ENCODE data around the gene TIMELESS.
"Not testable (repeated sequence)": the region's sequence is repeated elsewhere in the genome, so short reads cannot be mapped to it uniquely, and the experiment has no call there.

Gene TIMELESS

DNA sequence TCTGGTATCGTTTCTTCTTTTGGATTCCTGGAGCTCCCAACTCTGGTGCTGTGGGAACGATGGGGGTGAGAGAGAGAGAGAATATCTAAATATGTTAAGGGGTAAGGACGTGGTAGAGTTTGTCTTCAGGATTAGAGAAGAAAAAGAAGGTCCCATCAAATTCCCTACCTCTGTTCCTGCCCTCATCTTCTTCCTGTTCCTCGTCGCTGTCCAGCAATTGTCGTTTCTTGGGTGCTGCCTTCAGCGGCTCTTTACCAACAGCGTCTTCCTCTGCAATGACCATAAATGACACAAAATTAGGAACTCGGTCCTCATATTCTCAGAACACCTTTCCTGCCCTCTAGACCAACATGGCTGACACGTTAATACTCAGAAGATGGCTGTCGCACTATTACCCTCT is 31.5 kb downstream of the TIMELESS start:
- H3K4me3 ChIP-seq (ENCODE audit: low read length) = no peak overlapping the region
- no peak for DNase-seq (ENCODE audit: low read depth, low spot score)

GRCh38 chr12:56414401-56414800 is 34.8 kb downstream of the TIMELESS start:
- DNase-seq (ENCODE audit: low read depth, low spot score) = no peak
- H3K4me3 ChIP-seq (ENCODE audit: low read length) = no peak overlapping the region

DNA sequence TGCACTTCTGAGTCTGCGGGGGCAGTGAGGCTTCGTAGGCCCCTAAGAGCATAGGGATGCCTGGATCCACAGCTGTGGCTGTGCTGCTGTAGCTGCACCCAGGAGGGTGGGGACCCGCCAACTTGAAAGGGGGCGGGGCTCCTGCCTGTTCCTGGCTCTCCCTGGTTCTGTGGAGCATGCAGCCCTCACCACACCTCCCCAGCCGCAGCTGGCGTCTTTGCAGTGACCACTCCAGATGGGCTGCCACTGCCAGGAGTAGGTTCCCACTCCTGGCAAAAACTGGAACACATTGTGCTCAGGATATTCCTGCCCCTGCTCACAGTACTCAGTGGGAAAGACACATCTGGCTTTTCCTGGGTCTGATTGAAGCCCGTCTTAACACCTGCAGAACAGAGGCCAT is 35.8 kb downstream of the TIMELESS start:
- no peak for DNase-seq (ENCODE audit: low read depth, low spot score)
- H3K4me3 ChIP-seq (ENCODE audit: low read length) = no peak overlapping the region

DNA sequence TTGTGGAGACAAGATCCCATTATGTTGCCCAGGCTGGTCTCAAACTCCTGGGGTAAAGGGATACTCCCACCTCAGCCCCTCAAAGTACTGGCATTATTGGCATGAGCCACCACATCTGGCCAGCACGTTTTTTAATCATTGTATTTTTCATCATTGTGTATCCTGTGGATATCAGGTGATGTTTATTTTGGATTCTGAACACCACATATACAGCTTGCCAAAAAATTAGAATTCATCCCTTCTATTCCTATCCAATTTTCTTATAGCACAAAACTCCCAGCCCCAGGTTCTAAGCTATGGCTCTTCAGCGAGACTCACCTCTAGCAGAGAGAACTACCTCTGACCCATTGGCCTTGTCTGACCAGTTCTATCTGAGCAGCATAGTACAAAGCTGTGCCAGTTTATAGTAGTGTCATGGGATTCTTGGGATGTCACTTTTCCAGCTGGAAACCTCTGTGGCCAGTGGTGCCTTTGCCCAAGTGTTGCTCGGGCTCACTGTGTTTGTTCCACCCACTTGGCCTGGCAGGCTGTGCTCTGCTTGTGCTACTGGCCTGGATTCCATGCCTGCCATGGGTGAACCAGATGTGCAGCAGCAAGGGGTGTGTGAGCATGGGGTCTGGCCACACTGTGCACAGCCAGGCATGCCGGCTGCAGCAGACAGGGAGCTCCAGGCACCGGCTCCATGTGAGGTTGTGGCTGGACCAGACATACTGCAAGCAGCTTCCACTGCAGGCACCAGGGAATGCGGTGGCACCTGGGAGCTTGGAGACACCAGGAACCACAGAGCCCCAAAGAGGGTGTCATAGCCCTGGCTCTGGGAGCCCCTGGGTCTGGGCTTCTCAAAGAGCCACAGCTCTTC is 37.2 kb downstream of the TIMELESS start:
- no peak overlapping the region for H3K4me3 ChIP-seq (ENCODE audit: low read length)
- no peak for DNase-seq (ENCODE audit: low read depth, low spot score)

DNA sequence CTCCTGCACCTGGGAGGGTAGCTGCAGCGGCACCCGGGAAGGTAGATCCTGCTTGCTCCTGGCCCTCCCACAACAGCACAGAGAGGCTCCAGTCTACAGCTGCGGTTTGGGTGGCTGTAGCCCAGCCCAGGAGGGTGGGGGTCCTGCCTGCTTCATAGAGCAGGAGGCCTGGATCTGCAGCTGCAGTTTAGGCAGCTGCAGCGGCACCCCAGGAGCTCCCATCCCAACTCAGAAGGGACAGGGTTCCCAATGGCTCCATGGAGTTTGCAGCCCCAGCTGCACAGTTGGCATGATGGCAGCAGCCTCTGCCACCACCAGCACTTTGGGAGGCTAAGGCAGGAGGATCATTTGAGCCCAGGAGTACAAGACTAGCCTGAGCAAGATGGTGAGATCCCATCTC is 38.5 kb downstream of the TIMELESS start:
- H3K4me3 ChIP-seq (ENCODE audit: low read length) = no peak overlapping the region
- DNase-seq (ENCODE audit: low read depth, low spot score) = no peak

DNA sequence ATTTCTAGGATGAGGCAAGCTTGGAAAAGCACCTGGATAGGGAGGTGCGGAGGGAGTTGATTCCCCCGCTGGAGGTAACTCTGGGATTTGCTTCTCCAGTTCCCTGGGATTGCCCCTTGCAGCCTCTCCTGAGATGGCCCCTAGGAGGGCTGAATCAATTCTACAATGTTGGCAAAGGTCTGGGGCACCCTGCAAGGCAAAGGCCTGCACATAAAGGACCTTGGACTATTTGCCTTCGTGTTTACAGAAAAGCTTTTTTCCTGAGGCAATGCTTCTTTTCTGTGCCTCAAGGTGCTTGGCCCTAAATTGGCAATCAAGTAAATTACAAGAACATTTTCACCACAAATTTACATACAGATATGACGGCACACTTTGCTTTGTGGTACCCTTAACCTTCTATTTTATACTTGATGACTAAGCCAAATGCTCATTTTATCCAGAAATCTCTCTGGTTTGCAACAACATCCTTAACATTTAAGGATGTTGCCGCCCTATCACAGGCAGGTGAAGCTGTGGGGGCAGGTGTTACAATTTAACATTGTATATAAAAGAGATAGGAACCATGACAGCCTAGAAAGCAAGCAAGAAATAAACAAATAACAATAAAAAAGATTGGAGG is 40.3 kb downstream of the TIMELESS start:
- DNase-seq (ENCODE audit: low read depth, low spot score) = no peak

DNA sequence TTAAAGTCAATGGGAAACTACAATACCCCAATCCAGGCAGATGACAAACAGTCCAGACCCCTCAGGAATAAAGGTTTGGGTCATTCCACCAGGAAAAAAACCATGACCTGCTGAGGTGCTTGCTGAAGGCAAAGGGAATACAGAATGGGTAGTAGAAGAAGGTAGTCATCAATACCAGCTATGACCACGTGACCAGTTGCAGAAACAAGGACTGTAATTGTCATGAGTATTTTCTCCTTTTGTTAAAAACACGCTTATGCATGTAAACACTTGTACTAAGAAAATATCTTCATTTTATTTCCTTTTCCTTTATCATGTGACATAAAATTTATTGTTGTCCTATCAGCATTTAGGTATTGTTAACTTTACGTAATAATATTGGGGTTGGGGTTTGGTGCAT is 45.0 kb downstream of the TIMELESS start:
- not testable (repeated sequence) for H3K4me3 ChIP-seq (ENCODE audit: low read length); DNase-seq (ENCODE audit: low read depth, low spot score)

More for the DNA sequence above, 40.3 kb downstream of the TIMELESS start:
- H3K4me3 ChIP-seq (ENCODE audit: low read length) = no peak overlapping the region

DNA sequence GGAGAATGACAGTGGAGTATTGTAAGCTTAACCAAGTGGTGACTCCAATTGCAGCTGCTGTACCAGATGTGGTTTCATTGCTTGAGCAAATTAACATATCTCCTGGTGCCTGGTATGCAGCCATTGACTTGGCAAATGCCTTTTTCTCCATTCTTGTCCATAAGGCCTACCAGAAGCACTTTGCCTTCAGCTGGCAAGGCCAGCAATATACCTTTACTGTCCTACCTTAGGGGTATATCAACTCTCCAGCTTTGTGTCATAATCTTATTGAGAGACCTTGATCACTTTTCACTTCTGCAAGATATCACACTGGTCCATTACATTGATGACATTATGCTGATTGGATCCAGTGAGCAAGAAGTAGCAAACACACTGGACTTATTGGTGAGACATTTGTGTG is 47.6 kb downstream of the TIMELESS start:
- DNase-seq (ENCODE audit: low read depth, low spot score); H3K4me3 ChIP-seq (ENCODE audit: low read length): not testable (repeated sequence)

GRCh38 chr12:56401125-56401524 is 48.1 kb downstream of the TIMELESS start:
- DNase-seq (ENCODE audit: low read depth, low spot score); H3K4me3 ChIP-seq (ENCODE audit: low read length): not testable (repeated sequence)

DNA sequence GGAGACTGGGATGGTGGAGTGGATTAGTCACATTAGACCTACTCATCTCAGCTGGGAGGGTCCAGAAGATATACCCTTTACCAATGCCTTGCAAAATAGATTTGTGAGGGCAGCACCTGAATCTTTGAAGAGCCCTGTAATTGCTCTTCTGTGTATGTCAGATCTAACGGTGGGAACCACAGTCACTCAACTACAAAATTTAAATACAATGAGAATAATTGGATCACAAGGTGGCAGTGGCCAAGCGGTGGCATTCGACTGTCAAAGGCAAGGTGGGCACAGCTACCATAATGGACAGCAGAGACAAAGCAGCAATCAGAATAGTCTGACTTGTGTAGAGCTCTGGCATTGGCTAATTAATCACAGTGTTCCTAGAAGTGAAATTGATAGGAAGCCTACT is 49.8 kb downstream of the TIMELESS start:
- H3K4me3 ChIP-seq (ENCODE audit: low read length); DNase-seq (ENCODE audit: low read depth, low spot score): not testable (repeated sequence)

GRCh38 chr12:56398324-56398723 is 50.9 kb downstream of the TIMELESS start:
- no peak for DNase-seq (ENCODE audit: low read depth, low spot score)
- H3K4me3 ChIP-seq (ENCODE audit: low read length) = no peak overlapping the region

GRCh38 chr12:56392331-56392730 is 56.9 kb downstream of the TIMELESS start:
- no peak for DNase-seq (ENCODE audit: low read depth, low spot score)
- H3K4me3 ChIP-seq (ENCODE audit: low read length) = no peak overlapping the region

- DNase-seq (ENCODE audit: low read depth, low spot score) = no peak
- H3K4me3 ChIP-seq (ENCODE audit: low read length) = no peak overlapping the region
Observed at GRCh38 chr12:56391721-56392120, 57.5 kb downstream of the TIMELESS start.

GRCh38 chr12:56389412-56389811 is 59.8 kb downstream of the TIMELESS start:
- no peak for DNase-seq (ENCODE audit: low read depth, low spot score)
- H3K4me3 ChIP-seq (ENCODE audit: low read length) = no peak overlapping the region

- no peak overlapping the region for H3K4me3 ChIP-seq (ENCODE audit: low read length)
- no peak for DNase-seq (ENCODE audit: low read depth, low spot score)
Observed at GRCh38 chr12:56387152-56387736, 62.0 kb downstream of the TIMELESS start.

GRCh38 chr12:56385873-56386272 is 63.4 kb downstream of the TIMELESS start:
- H3K4me3 ChIP-seq (ENCODE audit: low read length) = no peak overlapping the region
- DNase-seq (ENCODE audit: low read depth, low spot score) = no peak

DNA sequence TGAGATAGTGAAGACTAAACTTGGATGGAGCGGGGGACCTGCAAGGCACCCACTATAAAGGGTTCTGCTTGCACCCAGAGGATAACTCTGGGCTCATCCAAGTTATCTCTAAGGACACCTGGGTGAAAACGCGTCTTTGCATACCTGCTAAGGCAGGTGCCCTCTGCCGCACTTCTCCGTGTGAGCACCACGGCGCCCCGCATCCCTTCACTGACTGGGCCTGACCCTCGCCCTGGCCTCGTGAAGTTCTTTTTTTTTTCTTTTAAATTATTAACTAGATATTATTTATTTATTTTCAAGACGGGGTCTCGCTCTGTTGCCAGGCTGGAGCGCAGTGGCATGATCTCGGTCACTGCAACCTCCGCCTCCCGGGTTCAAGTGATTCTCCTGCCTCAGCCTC is 66.6 kb downstream of the TIMELESS start:
- no peak overlapping the region for H3K4me3 ChIP-seq (ENCODE audit: low read length)
- no peak for DNase-seq (ENCODE audit: low read depth, low spot score)

DNA sequence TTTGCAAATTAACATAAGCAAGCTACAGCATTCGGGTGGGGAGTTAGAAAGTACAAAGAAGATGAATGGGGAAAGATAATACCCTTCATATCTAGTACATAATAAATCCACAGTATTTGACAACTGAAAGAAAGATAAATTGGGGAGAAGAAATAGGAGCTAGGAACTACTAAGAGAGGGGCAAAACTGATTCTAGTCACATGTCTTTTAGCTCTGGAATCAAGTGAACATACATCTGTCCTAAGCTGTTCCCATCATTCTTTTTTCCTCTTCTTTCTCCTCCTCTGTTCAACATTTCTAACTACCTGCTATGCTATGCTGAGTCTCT is 71.3 kb downstream of the TIMELESS start:
- no peak overlapping the region for H3K4me3 ChIP-seq (ENCODE audit: low read length)
- DNase-seq (ENCODE audit: low read depth, low spot score) = no peak

DNA sequence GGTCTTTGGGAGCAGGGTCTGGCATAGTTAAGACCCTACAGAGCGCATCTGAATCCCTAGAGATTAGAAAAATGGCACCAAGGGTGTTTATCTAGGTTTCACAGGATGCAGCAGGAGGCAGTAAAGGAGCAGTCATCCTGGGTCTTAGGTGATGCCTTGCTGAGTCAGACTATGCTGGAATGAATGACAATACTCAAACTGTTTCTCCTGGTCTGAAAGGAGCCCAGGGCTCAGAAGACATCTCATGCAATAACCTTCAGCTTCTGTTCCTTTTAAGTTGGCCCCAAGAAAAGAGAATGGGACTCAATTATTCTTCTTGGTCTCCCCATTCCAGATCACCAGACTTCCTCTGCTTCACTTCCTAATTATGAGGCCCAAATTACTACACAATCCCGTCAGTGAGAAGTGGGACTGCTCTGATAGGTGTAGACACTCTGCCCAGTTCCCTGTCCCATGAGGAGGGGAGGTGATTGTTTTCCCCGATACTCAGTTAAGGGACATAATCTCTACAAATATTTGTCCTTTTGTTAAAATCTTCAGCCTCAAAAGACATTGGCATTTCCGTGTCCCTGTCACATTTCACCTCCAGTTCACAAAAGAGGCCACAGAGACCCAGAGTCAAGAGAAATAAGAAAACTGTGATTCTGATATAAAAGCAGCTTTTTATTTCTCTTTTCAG is 71.8 kb downstream of the TIMELESS start:
- no peak overlapping the region for H3K4me3 ChIP-seq (ENCODE audit: low read length)
- DNase-seq (ENCODE audit: low read depth, low spot score) = no peak

Data from Jurkat, Clone E6-1 (cell line).